H9 (cell line): ENCODE results near the gene ZNF560. TPM values are rescaled to one million over a fixed set of nuclear protein-coding genes. Genes with fewer than 3 reads are reported as not detected.

Source experiments
- DNase-seq: peaks from one replicate; pipeline ENCODE4 v3.0.0-alpha.2; 2017
- H2AFZ ChIP-seq: one replicate; pipeline ENCODE4 v1.6.1; 2013; ENCODE audit warnings: mild to moderate bottlenecking, low read length, control low read depth, moderate library complexity
- H2AK5ac ChIP-seq: 2 replicates; pipeline ENCODE4 v1.6.1; 2013; ENCODE audit warnings: low read length, control low read depth, mixed read lengths; ENCODE audit not compliant: insufficient read length
- H2BK120ac ChIP-seq: one replicate; pipeline ENCODE4 v1.6.1; 2013; ENCODE audit warnings: low read depth, mild to moderate bottlenecking, low read length, control low read depth, inconsistent platforms; ENCODE audit not compliant: poor library complexity, severe bottlenecking
- H2BK12ac ChIP-seq: 2 replicates; pipeline ENCODE4 v1.6.1; 2013; ENCODE audit warnings: low read length, control low read depth, mixed read lengths, low read depth; ENCODE audit not compliant: insufficient read length
- H2BK15ac ChIP-seq: 2 replicates; pipeline ENCODE4 v1.6.1; 2013; ENCODE audit warnings: low read depth, low read length, control low read depth
- H2BK20ac ChIP-seq: one replicate; pipeline ENCODE4 v1.6.1; 2013; ENCODE audit warnings: low read depth, mild to moderate bottlenecking, low read length, control low read depth, inconsistent platforms; ENCODE audit not compliant: poor library complexity, severe bottlenecking
- H2BK5ac ChIP-seq: 2 replicates; pipeline ENCODE4 v1.6.1; 2013; ENCODE audit warnings: low read length, control low read depth, mixed read lengths; ENCODE audit not compliant: insufficient read length
- H3K14ac ChIP-seq: 2 replicates; pipeline ENCODE4 v1.6.1; 2013; ENCODE audit warnings: low read length, control low read depth; ENCODE audit not compliant: insufficient read depth
- H3K18ac ChIP-seq: 2 replicates; pipeline ENCODE4 v1.6.1; 2013; ENCODE audit warnings: low read depth, mild to moderate bottlenecking, mixed read lengths, low read length, control low read depth; ENCODE audit not compliant: insufficient read length
- H3K23ac ChIP-seq: 2 replicates; pipeline ENCODE4 v1.6.1; 2013; ENCODE audit warnings: low read length, control low read depth, mixed read lengths, low read depth; ENCODE audit not compliant: insufficient read length
- H3K23me2 ChIP-seq: 2 replicates; pipeline ENCODE4 v1.6.1; 2013; ENCODE audit warnings: low read depth, mild to moderate bottlenecking, mixed read lengths, low read length, control low read depth; ENCODE audit not compliant: insufficient read length, poor library complexity, severe bottlenecking
- H3K27ac ChIP-seq: 2 replicates; pipeline ENCODE4 v1.5.1; 2013; ENCODE audit warnings: low read length, control low read depth, mixed read lengths, low read depth; ENCODE audit not compliant: insufficient read length
- H3K27me3 ChIP-seq: 2 replicates; pipeline ENCODE4 v1.6.1; 2013; ENCODE audit warnings: low read length, control low read depth, inconsistent platforms; ENCODE audit not compliant: insufficient read depth
- H3K4ac ChIP-seq: 2 replicates; pipeline ENCODE4 v1.6.1; 2013; ENCODE audit warnings: low read depth, mild to moderate bottlenecking, control low read depth, inconsistent platforms, low read length, moderate library complexity
- H3K4me1 ChIP-seq: 2 replicates; pipeline ENCODE4 v1.6.1; 2013; ENCODE audit warnings: low read length, control low read depth, inconsistent platforms; ENCODE audit not compliant: insufficient read depth
- H3K4me2 ChIP-seq: 2 replicates; pipeline ENCODE4 v1.6.1; 2013; ENCODE audit warnings: low read length, control low read depth, mixed read lengths; ENCODE audit not compliant: insufficient read length, insufficient read depth
- H3K56ac ChIP-seq: 2 replicates; pipeline ENCODE4 v1.6.1; 2013; ENCODE audit warnings: low read depth, mild to moderate bottlenecking, mixed read lengths, low read length, control low read depth; ENCODE audit not compliant: insufficient read length
- H3K79me1 ChIP-seq: 2 replicates; pipeline ENCODE4 v1.6.1; 2013; ENCODE audit warnings: low read depth, mild to moderate bottlenecking, moderate library complexity, low read length, control low read depth, inconsistent platforms; ENCODE audit not compliant: insufficient read depth, poor library complexity, severe bottlenecking
- H3K79me2 ChIP-seq: 2 replicates; pipeline ENCODE4 v1.6.1; 2013; ENCODE audit warnings: low read length, control low read depth, inconsistent platforms; ENCODE audit not compliant: insufficient read depth
- H3K9ac ChIP-seq: 2 replicates; pipeline ENCODE4 v1.6.1; 2013; ENCODE audit warnings: low read length, control low read depth, mixed read lengths; ENCODE audit not compliant: insufficient read length; ENCODE audit errors: extremely low read depth
- H3K9me3 ChIP-seq: one replicate; pipeline ENCODE4 v1.6.1; 2013; ENCODE audit warnings: low read depth, low read length, inconsistent platforms; ENCODE audit not compliant: control insufficient read depth
- H3T11ph ChIP-seq: one replicate; pipeline ENCODE4 v1.6.1; 2013; ENCODE audit warnings: mild to moderate bottlenecking, low read length, control low read depth, inconsistent platforms
- H4K20me1 ChIP-seq: one replicate; pipeline ENCODE4 v1.6.1; 2013; ENCODE audit not compliant: control insufficient read depth, insufficient read length, insufficient read depth
- H4K5ac ChIP-seq: 2 replicates; pipeline ENCODE4 v1.6.1; 2013; ENCODE audit warnings: low read depth, mild to moderate bottlenecking, mixed read lengths, low read length, control low read depth; ENCODE audit not compliant: insufficient read length
- H4K8ac ChIP-seq: replicated peaks from 2 replicates; pipeline ENCODE4 v1.6.1; 2013; ENCODE audit warnings: low read length, control low read depth, mixed read lengths, low read depth; ENCODE audit not compliant: insufficient read length
- H4K91ac ChIP-seq: 2 replicates; pipeline ENCODE4 v1.6.1; 2013; ENCODE audit warnings: low read depth, mild to moderate bottlenecking, moderate library complexity, mixed read lengths, low read length, control low read depth; ENCODE audit not compliant: insufficient read length
- H3K27ac Mint-ChIP-seq, 3 experiments: 2 replicates in 2 of 3; 3 replicates in 1 of 3; pipeline ENCODE4 v1.8.0; 2020 to 2021; ENCODE audit warnings: mixed read lengths in 3 of 3, mild to moderate bottlenecking in 1 of 3, moderate library complexity in 1 of 3
- H3K27me3 Mint-ChIP-seq: 2 replicates; pipeline ENCODE4 v1.8.0; 2021; ENCODE audit warnings: low read depth, mild to moderate bottlenecking, moderate library complexity, mixed read lengths
- H3K36me3 Mint-ChIP-seq, 3 experiments: 2 replicates in 2 of 3; 3 replicates in 1 of 3; pipeline ENCODE4 v1.8.0; 2020 to 2021; ENCODE audit warnings: low read depth in 3 of 3, mixed read lengths in 3 of 3; ENCODE audit not compliant: insufficient read depth in 1 of 3
- H3K4me1 Mint-ChIP-seq, 2 experiments: 2 replicates each; pipeline ENCODE4 v1.8.0; 2020; ENCODE audit warnings: mixed read lengths in 2 of 2
- H3K4me3 Mint-ChIP-seq, 2 experiments: 2 replicates in 1 of 2; 3 replicates in 1 of 2; pipeline ENCODE4 v1.8.0; 2020 to 2021; ENCODE audit warnings: mild to moderate bottlenecking in 2 of 2, mixed read lengths in 2 of 2, moderate library complexity in 1 of 2
- H3K9me3 Mint-ChIP-seq, 2 experiments: 2 replicates in 1 of 2; 3 replicates in 1 of 2; pipeline ENCODE4 v1.8.0; 2020; ENCODE audit warnings: mild to moderate bottlenecking in 2 of 2, mixed read lengths in 2 of 2, moderate library complexity in 1 of 2
- WGBS: extraction: QIAGEN DNeasy Blood & Tissue Kit; methylation state at CpG from one replicate; pipeline ENCODE4 v1.1.7; 2013; ENCODE audit warnings: missing lambda C conversion rate, low lambda C conversion rate, mixed read lengths; ENCODE audit not compliant: insufficient read length; ENCODE audit errors: extremely low coverage; 5-methylcytosine and 5-hydroxymethylcytosine counted together
- total RNA-seq: library from RNA; stranded (reverse); gene quantifications from 2 replicates; pipeline ENCODE4 v1.2.1, GENCODE V29; 2021
- TF ChIP-seq, protein P1 (sequence below): fragments of 200-600 bp; sonication (generic); conservative IDR thresholded peaks from 3 replicates; pipeline ENCODE4 v1.8.0; 2021; ENCODE audit warnings: antibody characterized with exemption, mild to moderate bottlenecking

The ZNF560 gene
- total RNA-seq, 1 experiment from 2014 or later = not detected

DNA sequence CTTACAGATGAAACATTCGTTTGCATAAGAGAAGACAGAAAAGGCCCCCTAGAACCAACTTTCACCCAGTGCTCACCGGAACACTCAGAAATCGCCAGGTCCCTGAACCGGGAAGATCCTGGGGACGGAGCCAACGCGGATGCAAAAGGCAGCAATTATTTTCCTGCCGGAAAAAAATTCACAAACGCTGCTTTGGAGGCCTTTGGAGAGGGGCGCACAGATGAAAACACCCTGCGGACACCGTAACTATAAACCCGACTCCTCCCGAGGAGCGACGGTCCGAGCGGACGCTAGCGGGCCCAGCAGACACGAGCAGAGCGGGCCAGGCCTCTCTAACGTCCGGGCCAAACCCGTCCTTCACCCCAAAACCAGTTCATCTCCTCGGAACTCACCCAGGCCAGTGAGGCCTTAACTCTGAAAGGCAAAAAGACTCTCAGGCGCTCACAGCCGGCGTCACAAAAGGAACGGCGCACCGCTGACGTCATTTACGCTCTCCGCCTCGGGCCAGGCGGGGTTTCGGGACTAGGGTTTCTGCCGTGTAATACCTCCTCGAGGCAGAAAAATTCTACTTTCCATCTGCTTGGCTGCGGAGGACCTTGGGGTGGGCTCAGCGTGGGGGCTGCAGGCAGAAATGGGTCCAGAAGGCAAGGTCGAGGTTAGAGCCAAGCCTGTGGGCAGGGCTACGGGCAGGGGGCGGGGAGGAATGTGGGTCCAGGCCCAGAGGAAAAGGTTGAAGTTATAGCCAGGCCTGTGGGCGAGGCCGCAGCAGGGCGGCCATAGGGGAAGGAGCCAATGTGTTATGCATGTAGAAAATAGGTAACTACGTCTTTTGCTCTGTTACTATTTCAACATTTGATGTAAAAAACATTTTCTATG lies 40.0 kb upstream of the ZNF560 start, which contains the start of gene ZNF426:
TSS of gene ZNF426 (minus strand) at position 463 of the 876 bp plus-strand sequence. CDS start 2,413 bp downstream, outside the sequence.
- H3K27ac Mint-ChIP-seq = peak within 1 kb of the TSS; percentile 100
- H3K9me3 Mint-ChIP-seq = peaks cover 54 to 69% of the 10 kb centered on the region in 2 experiments
- peaks cover 0 to 4% of the 10 kb centered on the region in 2 experiments; a peak in 1 of 4 replicates for H3K4me1 Mint-ChIP-seq

More for the DNA sequence above, 40.0 kb upstream of the ZNF560 start, which contains the start of gene ZNF426:
- peak within 1 kb of the TSS; percentile 95 for H2BK5ac ChIP-seq
- peaks cover 42 to 50% (median 45%) of the 10 kb centered on the region in 3 experiments for H3K36me3 Mint-ChIP-seq
- peak within 1 kb of the TSS; percentile 99 for H3K14ac ChIP-seq
- no peaks in the 10 kb centered on the region for H3K4me1 ChIP-seq
- H2BK20ac ChIP-seq = peak within 1 kb of the TSS; percentile 1
- no peak within 1 kb of the TSS; the same call in 1 of the 2 replicates for H3K4ac ChIP-seq
- H3K27me3 Mint-ChIP-seq = peaks cover 6% of the 10 kb centered on the region; the same call in 1 of the 2 replicates
- peak within 1 kb of the TSS; percentile 96 for H4K5ac ChIP-seq
- no CpG with 5 or more reads among the region's 49 CpGs for WGBS
- H3K23me2 ChIP-seq = peaks cover 4% of the 10 kb centered on the region
- peak; percentile 89 for DNase-seq
- H3K4me2 ChIP-seq = peak within 1 kb of the TSS; percentile 63
- no peak within 1 kb of the TSS for H4K91ac ChIP-seq
- TF ChIP-seq, protein P1, sequence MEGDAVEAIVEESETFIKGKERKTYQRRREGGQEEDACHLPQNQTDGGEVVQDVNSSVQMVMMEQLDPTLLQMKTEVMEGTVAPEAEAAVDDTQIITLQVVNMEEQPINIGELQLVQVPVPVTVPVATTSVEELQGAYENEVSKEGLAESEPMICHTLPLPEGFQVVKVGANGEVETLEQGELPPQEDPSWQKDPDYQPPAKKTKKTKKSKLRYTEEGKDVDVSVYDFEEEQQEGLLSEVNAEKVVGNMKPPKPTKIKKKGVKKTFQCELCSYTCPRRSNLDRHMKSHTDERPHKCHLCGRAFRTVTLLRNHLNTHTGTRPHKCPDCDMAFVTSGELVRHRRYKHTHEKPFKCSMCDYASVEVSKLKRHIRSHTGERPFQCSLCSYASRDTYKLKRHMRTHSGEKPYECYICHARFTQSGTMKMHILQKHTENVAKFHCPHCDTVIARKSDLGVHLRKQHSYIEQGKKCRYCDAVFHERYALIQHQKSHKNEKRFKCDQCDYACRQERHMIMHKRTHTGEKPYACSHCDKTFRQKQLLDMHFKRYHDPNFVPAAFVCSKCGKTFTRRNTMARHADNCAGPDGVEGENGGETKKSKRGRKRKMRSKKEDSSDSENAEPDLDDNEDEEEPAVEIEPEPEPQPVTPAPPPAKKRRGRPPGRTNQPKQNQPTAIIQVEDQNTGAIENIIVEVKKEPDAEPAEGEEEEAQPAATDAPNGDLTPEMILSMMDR = no peak
- peak within 1 kb of the TSS; percentile 94 for H2BK12ac ChIP-seq
- peak within 1 kb of the TSS; percentile 95 for H2BK120ac ChIP-seq
- H3K79me2 ChIP-seq = peaks cover 6% of the 10 kb centered on the region; the same call in 1 of the 2 replicates
- H3K9ac ChIP-seq = peak within 1 kb of the TSS; percentile 95
- peak within 1 kb of the TSS; percentile 95 for H4K8ac ChIP-seq
- no peak within 1 kb of the TSS for H3K23ac ChIP-seq
- no peaks in the 10 kb centered on the region for H3K27me3 ChIP-seq
- no peak within 1 kb of the TSS for H2BK15ac ChIP-seq
- peak within 1 kb of the TSS; percentile 48 for H2AFZ ChIP-seq
- peak within 1 kb of the TSS; percentile 89 for H3K27ac ChIP-seq
- H4K20me1 ChIP-seq = no peaks in the 10 kb centered on the region
- H3K79me1 ChIP-seq = no peaks in the 10 kb centered on the region
- no peak within 1 kb of the TSS for H2AK5ac ChIP-seq
- H3K56ac ChIP-seq = no peak within 1 kb of the TSS
- peak within 1 kb of the TSS; percentile 99 to 100 for H3K4me3 Mint-ChIP-seq
- peaks cover 14% of the 10 kb centered on the region for H3K9me3 ChIP-seq
- peak within 1 kb of the TSS; percentile 73 for H3T11ph ChIP-seq
- H3K18ac ChIP-seq = peak within 1 kb of the TSS; percentile 99
